ENCODE results near the gene RSPO4. TPM values are rescaled to one million over a fixed set of nuclear protein-coding genes. Genes with fewer than 3 reads are reported as not detected.

The RSPO4 gene
- total RNA-seq, 1 experiment from 2014 or later = 6.7 TPM

DNA sequence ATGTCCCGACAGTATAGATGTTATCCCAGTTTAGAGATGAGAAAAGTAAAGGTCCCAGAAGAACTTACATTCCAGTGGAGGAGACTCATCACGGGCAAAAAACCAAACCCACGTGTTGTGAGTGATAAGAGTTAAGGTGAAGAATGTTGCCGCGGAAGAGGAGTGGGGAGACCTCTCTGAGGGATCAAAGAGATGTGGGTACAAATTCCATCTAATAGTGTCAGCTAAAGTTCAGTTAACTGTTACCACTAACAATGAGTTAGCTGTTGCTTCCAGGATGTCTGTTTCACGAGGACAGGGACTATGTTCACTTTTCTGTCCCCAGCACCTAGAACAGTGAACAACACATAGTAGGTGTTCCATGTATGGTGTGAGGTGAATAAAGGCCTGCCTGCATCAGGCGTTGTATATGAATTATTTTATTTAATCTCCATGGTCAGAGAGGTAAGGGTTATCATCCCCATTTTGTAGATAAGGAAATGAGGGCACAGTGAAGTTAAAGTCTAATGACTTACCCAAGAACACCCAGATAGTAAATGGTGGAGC, 39.8 kb upstream of the RSPO4 start:
- TF ChIP-seq, protein P1, sequence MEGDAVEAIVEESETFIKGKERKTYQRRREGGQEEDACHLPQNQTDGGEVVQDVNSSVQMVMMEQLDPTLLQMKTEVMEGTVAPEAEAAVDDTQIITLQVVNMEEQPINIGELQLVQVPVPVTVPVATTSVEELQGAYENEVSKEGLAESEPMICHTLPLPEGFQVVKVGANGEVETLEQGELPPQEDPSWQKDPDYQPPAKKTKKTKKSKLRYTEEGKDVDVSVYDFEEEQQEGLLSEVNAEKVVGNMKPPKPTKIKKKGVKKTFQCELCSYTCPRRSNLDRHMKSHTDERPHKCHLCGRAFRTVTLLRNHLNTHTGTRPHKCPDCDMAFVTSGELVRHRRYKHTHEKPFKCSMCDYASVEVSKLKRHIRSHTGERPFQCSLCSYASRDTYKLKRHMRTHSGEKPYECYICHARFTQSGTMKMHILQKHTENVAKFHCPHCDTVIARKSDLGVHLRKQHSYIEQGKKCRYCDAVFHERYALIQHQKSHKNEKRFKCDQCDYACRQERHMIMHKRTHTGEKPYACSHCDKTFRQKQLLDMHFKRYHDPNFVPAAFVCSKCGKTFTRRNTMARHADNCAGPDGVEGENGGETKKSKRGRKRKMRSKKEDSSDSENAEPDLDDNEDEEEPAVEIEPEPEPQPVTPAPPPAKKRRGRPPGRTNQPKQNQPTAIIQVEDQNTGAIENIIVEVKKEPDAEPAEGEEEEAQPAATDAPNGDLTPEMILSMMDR (conservative IDR thresholded peaks at IDR 0.05) = no peak
- H3K27me3 Mint-ChIP-seq (ENCODE audit: low read depth) = peaks cover 26% of the 10 kb centered on the region
- no CpG with 5 or more reads among the region's 7 CpGs for WGBS (ENCODE audit: extremely low coverage, insufficient read length, low lambda C conversion rate)
- no peak overlapping the region for H2BK20ac ChIP-seq (ENCODE audit: low read depth, low read length, poor library complexity, severe bottlenecking)
- no peaks in the 10 kb centered on the region for H3K4me1 ChIP-seq (ENCODE audit: insufficient read depth, low read length)
- H4K8ac ChIP-seq (replicated peaks; ENCODE audit: insufficient read length, low read depth, low read length) = no peak overlapping the region
- H4K20me1 ChIP-seq (ENCODE audit: control insufficient read depth, insufficient read depth, insufficient read length) = no peaks in the 10 kb centered on the region
- no peak overlapping the region for H2BK120ac ChIP-seq (ENCODE audit: low read depth, low read length, poor library complexity, severe bottlenecking)
- no peak overlapping the region for H3K27ac ChIP-seq (ENCODE audit: insufficient read length, low read depth, low read length)
- H3K18ac ChIP-seq (ENCODE audit: insufficient read length, low read depth, low read length) = no peak overlapping the region
- H3K79me1 ChIP-seq (ENCODE audit: insufficient read depth, low read depth, low read length, poor library complexity, severe bottlenecking) = no peaks in the 10 kb centered on the region
- no peak overlapping the region for H3K9ac ChIP-seq (ENCODE audit: extremely low read depth, insufficient read length, low read length)
- H3K14ac ChIP-seq (ENCODE audit: insufficient read depth, low read length) = no peak overlapping the region
- H3K4me2 ChIP-seq (ENCODE audit: insufficient read depth, insufficient read length, low read length) = no peak overlapping the region
- no peaks in the 10 kb centered on the region; the same call in 1 of the 2 replicates for H3K27me3 ChIP-seq (ENCODE audit: insufficient read depth, low read length)
- H3K4me1 Mint-ChIP-seq = peaks cover 8 to 11% of the 10 kb centered on the region in 2 experiments
- DNase-seq = no peak
- H4K91ac ChIP-seq (ENCODE audit: insufficient read length, low read depth, low read length) = no peak overlapping the region
- no peak overlapping the region for H3T11ph ChIP-seq (ENCODE audit: low read length)
- H3K9me3 ChIP-seq (ENCODE audit: control insufficient read depth, low read depth, low read length) = no peaks in the 10 kb centered on the region
- H4K5ac ChIP-seq (ENCODE audit: insufficient read length, low read depth, low read length) = no peak overlapping the region
- H2AK5ac ChIP-seq (ENCODE audit: insufficient read length, low read length) = no peak overlapping the region
- no peak overlapping the region for H2AFZ ChIP-seq (ENCODE audit: low read length)
- H3K79me2 ChIP-seq (ENCODE audit: insufficient read depth, low read length) = no peaks in the 10 kb centered on the region
- no peak overlapping the region for H2BK12ac ChIP-seq (ENCODE audit: insufficient read length, low read depth, low read length)
- no peak overlapping the region for H3K23ac ChIP-seq (ENCODE audit: insufficient read length, low read depth, low read length)
- H3K27ac Mint-ChIP-seq = no peak overlapping the region
- H3K23me2 ChIP-seq (ENCODE audit: insufficient read length, low read depth, low read length, poor library complexity, severe bottlenecking) = no peaks in the 10 kb centered on the region
- no peaks in the 10 kb centered on the region; a peak in 1 of 5 replicates for H3K9me3 Mint-ChIP-seq
- H3K4ac ChIP-seq (ENCODE audit: low read depth, low read length) = no peak overlapping the region
- H3K56ac ChIP-seq (ENCODE audit: insufficient read length, low read depth, low read length) = no peak overlapping the region
- H2BK15ac ChIP-seq (ENCODE audit: low read depth, low read length) = no peak overlapping the region
- no peak overlapping the region for H2BK5ac ChIP-seq (ENCODE audit: insufficient read length, low read length)
- H3K36me3 Mint-ChIP-seq (ENCODE audit: insufficient read depth in 1 of 3, low read depth in 3 of 3) = no peaks in the 10 kb centered on the region
- no peak overlapping the region for H3K4me3 Mint-ChIP-seq

Measured in H9 (cell line).